ENCODE measurements around the gene ACYP1.

ACYP1 gene

GRCh38 chr14:75030147-75030546 lies 33.7 kb downstream of the ACYP1 start:
- no peak for DNase-seq

- DNase-seq, result no peak
Observed at GRCh38 chr14:75025876-75026275, 37.9 kb downstream of the ACYP1 start.

DNA sequence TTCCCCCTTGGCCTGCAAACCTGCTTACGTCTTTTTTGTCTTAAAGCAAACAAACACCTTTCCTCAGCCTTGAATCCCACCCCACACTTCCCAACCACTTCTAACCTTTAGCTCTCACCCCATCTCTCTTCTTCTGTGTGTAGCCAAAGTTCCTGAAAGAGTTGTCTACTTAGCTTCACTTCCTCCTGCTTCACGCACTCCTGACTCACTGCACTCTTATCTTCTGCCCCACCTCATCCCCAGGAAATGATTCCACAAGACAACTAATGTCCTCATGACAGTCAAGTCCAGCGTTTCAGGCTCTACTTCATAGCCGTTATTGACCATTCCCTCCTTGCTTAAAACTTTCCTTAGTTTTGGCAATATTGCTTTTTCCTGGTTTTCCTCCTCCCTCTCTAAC lies 38.7 kb downstream of the ACYP1 start:
- no peak for DNase-seq

GRCh38 chr14:75023108-75023507 lies 40.7 kb downstream of the ACYP1 start:
- no peak for DNase-seq

DNA sequence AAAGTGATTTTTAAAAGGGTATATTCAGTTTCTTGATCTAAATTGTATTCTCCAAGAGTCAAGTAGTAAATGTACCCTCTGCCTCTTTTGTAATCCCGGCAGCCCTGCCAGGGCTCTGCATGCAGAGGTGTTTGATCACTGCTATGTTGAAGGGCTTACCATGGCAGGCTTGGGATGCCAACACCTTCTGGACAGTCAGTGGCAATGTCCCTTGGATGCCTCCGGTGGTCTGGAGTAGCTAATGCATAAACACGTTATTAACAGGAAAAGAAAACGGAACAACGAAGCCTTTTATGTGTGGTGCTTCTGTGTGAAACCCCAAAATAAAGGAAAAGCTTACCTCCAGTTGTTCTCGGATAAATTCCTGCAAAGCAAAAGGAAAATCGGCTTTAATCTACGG lies 41.2 kb downstream of the ACYP1 start:
- peak; percentile 53 for DNase-seq

DNA sequence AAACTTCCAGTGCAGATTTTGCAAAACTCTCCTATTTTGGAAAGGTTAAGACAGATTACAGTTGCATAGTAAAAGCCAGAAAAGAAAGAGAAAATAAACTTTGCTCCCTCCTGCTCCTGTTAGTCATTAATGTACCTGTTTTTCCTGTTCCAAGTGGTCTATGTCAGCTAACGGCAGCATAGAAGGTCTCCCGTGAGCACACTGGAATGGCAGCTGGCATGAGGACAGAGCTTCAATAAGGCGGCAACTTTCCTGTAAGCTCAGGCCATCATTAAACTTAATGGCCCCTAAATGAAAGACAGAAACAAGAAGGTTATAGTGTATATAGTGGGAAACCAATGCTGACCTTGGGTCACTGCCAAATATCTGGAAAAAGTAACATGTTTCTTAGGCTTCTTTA lies 45.1 kb downstream of the ACYP1 start:
- no peak for DNase-seq

DNA sequence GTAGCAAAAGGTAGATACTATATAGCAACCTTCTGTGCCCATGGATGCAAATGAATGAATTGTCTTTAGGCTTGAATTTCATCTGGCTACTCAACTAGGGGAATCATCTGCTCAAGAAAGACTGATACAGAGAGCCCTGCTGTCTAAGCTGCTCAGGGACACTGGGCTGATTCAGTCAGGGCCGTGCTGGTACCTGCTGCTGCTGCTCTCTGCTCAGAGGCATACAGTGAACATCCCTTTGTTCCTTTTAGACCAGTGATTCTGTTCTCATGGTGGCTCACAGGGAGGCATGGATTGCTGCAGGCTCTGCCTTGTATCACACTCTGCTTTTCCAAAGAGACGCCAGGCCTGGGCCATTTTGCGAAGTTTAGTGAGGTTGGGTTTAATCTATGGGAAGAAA lies 47.0 kb downstream of the ACYP1 start:
- no peak for DNase-seq

DNA sequence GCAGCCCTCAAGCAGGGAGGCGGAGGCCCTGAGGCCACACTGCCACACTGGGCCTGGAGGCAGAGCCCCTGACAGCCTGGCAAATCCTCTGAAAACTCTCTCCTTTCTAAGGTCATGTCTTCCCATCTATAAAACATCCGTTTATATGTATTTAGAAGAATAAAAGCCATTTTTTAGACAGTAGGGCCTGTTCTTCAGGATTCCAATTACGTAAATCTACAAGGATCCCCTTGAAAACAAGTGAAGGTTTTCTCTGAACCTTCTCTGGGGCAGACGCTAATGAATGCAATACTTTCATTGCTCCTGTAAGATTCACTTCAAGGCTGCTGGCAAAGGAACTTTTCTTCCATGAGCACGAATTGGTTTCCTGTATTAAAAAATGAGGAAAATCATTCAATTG lies 48.3 kb downstream of the ACYP1 start:
- no peak for DNase-seq

- no peak for DNase-seq
Observed at GRCh38 chr14:75013290-75013689, 50.5 kb downstream of the ACYP1 start.

DNA sequence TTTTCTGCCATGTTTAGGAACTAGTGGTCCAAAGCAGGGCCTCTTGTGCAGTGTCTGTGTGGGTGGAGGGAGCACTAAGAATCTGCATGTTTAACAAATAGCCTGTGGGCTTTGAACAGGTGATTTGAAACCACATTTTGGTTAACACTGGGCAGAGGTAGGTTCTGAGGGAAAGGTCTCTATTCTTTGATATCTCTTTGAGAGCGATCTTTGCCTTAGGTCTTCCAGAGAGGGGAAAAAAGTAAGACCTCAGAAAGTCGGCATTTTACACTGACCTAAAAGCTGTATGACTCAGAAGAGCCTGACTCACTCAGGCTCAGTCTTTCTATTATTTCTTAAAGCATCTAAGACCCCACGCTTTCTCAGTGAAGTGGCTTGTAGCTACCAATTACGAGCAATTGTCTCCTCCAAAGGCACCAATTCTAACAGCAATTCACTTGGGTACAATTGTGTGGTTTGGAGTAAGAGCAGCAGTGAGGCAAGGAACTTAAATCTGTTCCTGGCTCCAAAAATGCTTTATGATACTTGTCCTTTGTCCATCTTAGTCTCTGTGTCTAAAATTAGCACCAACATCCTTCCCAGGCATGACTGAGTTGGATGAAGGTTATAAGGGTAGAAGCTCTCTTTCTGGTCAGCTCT lies 52.3 kb downstream of the ACYP1 start:
- no peak for DNase-seq

GRCh38 chr14:75010472-75011093 lies 53.2 kb downstream of the ACYP1 start:
- DNase-seq, result no peak

DNA sequence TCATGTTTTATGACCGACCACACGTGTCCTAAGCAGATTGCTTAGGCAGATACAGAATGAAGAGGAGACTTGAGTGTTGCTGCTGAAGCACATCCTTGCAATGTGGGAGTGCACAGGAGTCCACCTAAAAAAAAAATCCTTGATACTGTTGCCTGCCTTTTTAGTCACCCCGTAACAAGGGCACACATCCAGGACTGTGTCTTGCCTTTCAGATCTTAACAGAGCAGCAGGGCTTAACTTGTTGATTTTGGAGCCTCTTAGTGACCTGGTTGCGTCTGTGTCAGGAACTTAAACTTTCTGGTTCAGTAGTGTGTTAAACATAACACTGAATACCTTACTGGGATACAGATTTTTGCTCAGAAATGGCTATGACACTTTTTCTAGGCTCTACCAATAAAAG lies 54.6 kb downstream of the ACYP1 start:
- no peak for DNase-seq

DNA sequence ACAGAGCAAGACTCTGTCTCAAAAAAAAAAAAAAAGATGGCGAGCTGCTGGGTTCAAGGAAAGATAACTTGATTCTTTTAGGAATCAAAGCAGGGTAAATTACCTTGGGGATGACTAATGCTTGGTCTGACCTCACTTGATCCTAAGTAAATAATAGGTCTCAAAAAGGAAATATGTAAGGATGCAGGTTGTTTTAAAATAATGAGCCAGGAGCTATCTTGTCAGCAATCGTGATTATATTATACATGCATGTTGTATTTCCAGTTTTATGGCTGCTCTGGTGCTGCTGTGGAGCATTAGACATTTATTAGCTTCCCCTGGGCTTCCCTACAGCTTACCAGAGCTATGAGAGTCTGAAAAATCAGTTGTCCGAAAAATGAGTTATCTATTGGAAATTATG lies 58.5 kb downstream of the ACYP1 start:
- DNase-seq, result no peak

DNA sequence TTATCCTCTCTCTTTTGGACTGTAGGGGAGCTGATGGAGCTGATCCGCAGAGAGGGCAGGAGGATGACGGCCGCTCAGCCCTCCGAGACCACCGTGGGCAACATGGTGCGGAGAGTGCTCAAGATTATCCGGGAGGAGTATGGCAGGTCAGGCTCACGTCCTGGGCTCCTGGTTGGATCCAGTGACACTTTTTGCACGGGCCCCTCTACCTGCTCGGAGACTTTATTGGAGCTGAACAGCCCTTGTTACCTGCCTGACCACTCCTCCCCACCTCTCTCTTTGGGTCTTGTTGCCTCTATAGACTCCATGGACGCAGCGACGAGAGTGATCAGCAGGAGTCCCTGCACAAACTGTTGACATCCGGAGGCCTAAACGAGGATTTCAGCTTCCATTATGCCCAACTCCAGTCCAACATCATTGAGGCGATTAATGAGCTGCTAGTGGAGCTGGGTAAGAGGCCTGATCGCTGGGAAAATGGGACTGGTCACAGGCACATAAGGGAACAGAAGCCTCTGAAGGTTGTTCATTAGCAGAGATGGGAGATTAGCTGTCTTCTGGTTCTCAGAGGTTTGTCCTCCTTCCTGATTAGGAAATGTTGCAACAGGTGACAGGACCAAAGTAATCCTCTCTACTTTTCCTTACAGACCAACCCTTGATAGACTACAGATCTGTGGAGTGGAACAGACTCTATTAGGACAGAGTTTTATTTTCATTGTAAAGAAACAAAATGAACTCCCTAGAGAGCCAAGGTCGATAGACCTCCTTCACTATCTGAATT lies 60.4 kb downstream of the ACYP1 start:
- no peak for DNase-seq

All from NCI-H82 (cell line).